ENCODE data around the gene ABCC3.

Gene ABCC3

DNA sequence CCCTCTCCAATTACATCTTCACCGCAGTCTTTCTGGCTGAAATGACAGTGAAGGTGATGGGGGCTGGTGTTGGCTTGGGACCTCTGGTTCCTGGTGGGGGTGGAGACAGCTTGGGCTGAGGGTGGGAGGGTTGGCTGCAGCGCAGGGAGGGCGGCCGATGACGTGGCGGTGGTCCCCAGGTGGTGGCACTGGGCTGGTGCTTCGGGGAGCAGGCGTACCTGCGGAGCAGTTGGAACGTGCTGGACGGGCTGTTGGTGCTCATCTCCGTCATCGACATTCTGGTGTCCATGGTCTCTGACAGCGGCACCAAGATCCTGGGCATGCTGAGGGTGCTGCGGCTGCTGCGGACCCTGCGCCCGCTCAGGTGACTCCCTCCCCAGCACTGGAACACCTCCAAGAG is 31.8 kb upstream of the ABCC3 start:
- TF ChIP-seq BHLHE40 (IDR thresholded peaks at IDR 0.05; ENCODE audit: borderline replicate concordance) (no peak), ARNT (IDR thresholded peaks at IDR 0.05) (no peak), ELF4 (IDR thresholded peaks at IDR 0.05) (no peak), ZNF384 (IDR thresholded peaks at IDR 0.05) (no peak), FOXA1 (IDR thresholded peaks at IDR 0.05) (no peak), SP1 (IDR thresholded peaks at IDR 0.05) (no peak), TARDBP (IDR thresholded peaks at IDR 0.05) (no peak), HDGF (IDR thresholded peaks at IDR 0.05; ENCODE audit: borderline replicate concordance) (no peak), FOXM1 (IDR thresholded peaks at IDR 0.05; ENCODE audit: borderline replicate concordance) (no peak)
- no peak for DNase-seq (ENCODE audit: extremely low spot score)
- CTCF ChIA-PET = interaction anchor here (1.0 kb wide), 1 partner anchor 17 kb away, joined by 3 read pairs; no protein-coding TSS in a partner anchor
- POLR2A ChIA-PET = interaction anchor here (0.8 kb wide), 1 partner anchor 10 kb away, joined by 3 read pairs; no protein-coding TSS in a partner anchor

DNA sequence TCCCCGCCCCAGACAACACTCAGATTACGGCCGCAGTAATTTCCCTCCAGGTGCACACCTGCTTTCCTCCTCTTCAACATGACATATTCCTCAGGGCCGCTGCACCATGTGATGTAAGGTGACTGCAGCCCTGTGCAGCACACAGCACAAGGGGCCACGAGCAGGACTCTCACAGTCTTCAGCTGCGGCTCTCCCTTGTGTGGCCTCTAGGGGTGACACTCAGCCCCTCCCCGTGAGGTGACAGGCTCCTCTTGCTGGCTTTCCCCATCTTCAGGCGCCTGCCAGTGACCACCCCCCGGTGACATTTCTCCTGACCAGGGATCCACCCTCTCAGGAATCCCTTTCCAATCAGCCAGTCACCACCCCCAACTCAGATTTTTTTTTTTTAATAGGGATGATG is 31.3 kb upstream of the ABCC3 start:
- ChIA-PET CTCF (interaction anchor here (1.0 kb wide), 1 partner anchor 17 kb away, joined by 3 read pairs; no protein-coding TSS in a partner anchor), POLR2A (no interaction called here)
- DNase-seq (ENCODE audit: extremely low spot score) = peak; percentile 63

DNA sequence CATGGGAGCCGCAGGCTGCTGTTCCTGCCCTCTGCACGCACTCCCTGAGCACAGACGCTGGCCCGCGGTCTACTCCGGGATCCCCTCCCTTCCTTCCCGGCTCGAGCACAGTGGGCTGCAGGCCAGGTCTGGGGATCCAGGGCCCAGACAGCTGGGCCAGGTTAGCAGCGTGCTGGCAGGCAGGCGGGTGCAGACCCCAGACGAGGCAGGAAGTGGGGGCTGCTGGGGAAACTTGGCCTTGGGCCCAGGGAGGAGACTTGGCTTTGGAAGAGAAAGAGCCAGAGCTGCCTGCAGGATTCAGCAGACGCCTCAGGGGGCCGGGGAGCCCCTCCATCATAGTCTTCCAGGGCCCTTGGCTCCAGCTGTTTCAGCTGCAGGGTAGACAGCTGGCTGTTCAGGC is 30.2 kb upstream of the ABCC3 start:
- DNase-seq (ENCODE audit: extremely low spot score) = no peak
- no peak for TF ChIP-seq BHLHE40 (IDR thresholded peaks at IDR 0.05; ENCODE audit: borderline replicate concordance)
- no peak for TF ChIP-seq L3MBTL2 (conservative IDR thresholded peaks at IDR 0.05)
- ChIA-PET CTCF (no interaction called here), POLR2A (interaction anchor here (0.6 to 1.6 kb wide), 2 partner anchors 45 to 57 kb away, joined by 3 read pairs; no protein-coding TSS in a partner anchor)

More for the DNA sequence above, 31.3 kb upstream of the ABCC3 start:
- TF ChIP-seq ELF4 (IDR thresholded peaks at IDR 0.05) (no peak), SUZ12 (IDR thresholded peaks at IDR 0.05) (no peak)

- POLR2A ChIA-PET = interaction anchor here (1.6 kb wide), 1 partner anchor 46 kb away, joined by 3 read pairs; no protein-coding TSS in a partner anchor
- TF ChIP-seq CTBP1 (IDR thresholded peaks at IDR 0.05; ENCODE audit: borderline replicate concordance) (no peak), HDGF (IDR thresholded peaks at IDR 0.05; ENCODE audit: borderline replicate concordance) (no peak), FOXA1 (IDR thresholded peaks at IDR 0.05) (no peak), LEF1 (IDR thresholded peaks at IDR 0.05; ENCODE audit: borderline replicate concordance) (no peak), L3MBTL2 (conservative IDR thresholded peaks at IDR 0.05) (no peak), SP1 (IDR thresholded peaks at IDR 0.05) (no peak), BHLHE40 (IDR thresholded peaks at IDR 0.05; ENCODE audit: borderline replicate concordance) (no peak), ELF4 (IDR thresholded peaks at IDR 0.05) (no peak), PKNOX1 (IDR thresholded peaks at IDR 0.05) (no peak), FOXK2 (IDR thresholded peaks at IDR 0.05) (no peak), ARNT (IDR thresholded peaks at IDR 0.05) (no peak)
- CTCF ChIA-PET = interaction anchor here (1.0 kb wide), 1 partner anchor 25 kb away, joined by 4 read pairs; no protein-coding TSS in a partner anchor
Observed at GRCh38 chr17:50605429-50605828, 29.3 kb upstream of the ABCC3 start.

DNA sequence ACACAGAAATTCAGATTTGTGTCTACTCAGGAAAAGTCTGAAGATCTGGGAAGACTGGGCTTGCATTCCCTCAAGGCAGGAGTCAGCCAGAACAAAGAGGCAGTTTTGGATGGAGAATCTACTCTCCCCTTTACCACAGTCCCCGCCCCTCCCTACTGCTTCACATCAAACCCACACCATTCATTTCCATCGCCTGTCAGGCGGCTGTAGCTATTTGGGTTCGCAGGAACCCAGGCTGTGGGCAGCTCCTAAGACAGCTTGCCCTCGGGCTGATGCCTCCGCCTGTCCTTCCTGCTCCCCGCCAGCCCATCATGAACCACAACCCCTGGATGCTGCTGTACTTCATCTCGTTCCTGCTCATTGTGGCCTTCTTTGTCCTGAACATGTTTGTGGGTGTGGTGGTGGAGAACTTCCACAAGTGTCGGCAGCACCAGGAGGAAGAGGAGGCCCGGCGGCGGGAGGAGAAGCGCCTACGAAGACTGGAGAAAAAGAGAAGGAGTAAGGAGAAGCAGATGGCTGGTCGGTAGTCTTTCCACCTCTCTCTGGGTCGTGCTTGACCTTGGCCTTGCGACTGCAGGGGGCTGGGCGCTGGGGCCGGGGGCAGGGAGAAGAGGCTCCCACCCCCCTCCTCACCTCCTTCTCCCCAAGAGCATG is 27.0 kb upstream of the ABCC3 start:
- no peak for DNase-seq (ENCODE audit: extremely low spot score)
- TF ChIP-seq NFRKB (IDR thresholded peaks at IDR 0.05) (no peak), FOXK2 (IDR thresholded peaks at IDR 0.05) (no peak), BHLHE40 (IDR thresholded peaks at IDR 0.05; ENCODE audit: borderline replicate concordance) (no peak), FOXA1 (IDR thresholded peaks at IDR 0.05) (no peak), SUZ12 (IDR thresholded peaks at IDR 0.05) (no peak), HDGF (IDR thresholded peaks at IDR 0.05; ENCODE audit: borderline replicate concordance) (no peak), PKNOX1 (IDR thresholded peaks at IDR 0.05) (no peak), ZNF384 (IDR thresholded peaks at IDR 0.05) (no peak), FOXM1 (IDR thresholded peaks at IDR 0.05; ENCODE audit: borderline replicate concordance) (no peak), CTBP1 (IDR thresholded peaks at IDR 0.05; ENCODE audit: borderline replicate concordance) (no peak), TARDBP (IDR thresholded peaks at IDR 0.05) (no peak)
- POLR2A ChIA-PET = no interaction called here
- CTCF ChIA-PET = no interaction called here

More at GRCh38 chr17:50605429-50605828, 29.3 kb upstream of the ABCC3 start:
- DNase-seq (ENCODE audit: extremely low spot score) = no peak

DNA sequence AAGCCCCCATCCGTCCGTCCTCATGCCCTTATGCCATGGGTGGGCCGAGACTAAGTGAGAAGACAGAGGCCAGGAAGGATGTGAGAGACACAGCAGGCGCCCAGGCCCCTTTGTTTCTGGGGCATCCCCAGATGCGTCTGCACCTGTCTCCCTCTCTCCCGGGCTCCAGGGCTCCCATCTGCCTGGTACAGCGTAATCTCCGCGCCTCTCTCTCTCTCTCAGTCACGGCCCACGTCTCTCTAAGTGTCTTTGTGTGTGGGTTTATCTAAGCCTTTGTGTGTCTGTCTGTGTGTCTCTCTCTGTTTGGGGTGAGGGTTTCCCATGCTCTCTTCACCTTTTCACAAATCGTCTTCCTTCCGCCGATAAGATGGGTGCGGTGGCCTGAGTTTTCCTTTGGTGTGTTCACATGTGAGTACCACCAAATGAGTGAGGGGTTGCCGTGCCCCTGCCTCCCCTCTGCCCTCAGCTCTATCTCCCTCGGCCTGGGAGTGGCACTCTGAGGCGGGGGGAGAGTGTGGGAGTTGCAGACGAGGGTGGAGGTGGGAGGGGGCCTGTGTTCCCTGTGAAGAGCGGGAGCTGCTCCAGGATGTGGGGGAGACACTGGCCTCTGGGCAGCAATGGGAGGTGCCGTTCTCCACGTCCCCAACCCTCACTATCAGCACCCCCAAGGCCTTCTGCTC is 25.8 kb upstream of the ABCC3 start:
- no peak for TF ChIP-seq FOXK2 (IDR thresholded peaks at IDR 0.05)
- TF ChIP-seq ARNT (IDR thresholded peaks at IDR 0.05) = no peak
- TF ChIP-seq PKNOX1 (IDR thresholded peaks at IDR 0.05) = no peak
- no peak for TF ChIP-seq BHLHE40 (IDR thresholded peaks at IDR 0.05; ENCODE audit: borderline replicate concordance)
- TF ChIP-seq L3MBTL2 (conservative IDR thresholded peaks at IDR 0.05) = no peak
- TF ChIP-seq NFRKB (IDR thresholded peaks at IDR 0.05) = no peak
- TF ChIP-seq HDGF (IDR thresholded peaks at IDR 0.05; ENCODE audit: borderline replicate concordance) = no peak
- POLR2A ChIA-PET = interaction anchor here (1.4 kb wide), 1 partner anchor 67 kb away, joined by 4 read pairs; no protein-coding TSS in a partner anchor
- CTCF ChIA-PET = interaction anchor here (1.0 to 1.5 kb wide), 2 partner anchors 46 to 58 kb away, joined by 3 to 4 read pairs; no protein-coding TSS in a partner anchor
- no peak for DNase-seq (ENCODE audit: extremely low spot score)

Measured in HEK293T (cell line).